Spleen (tissue), 11 donors: ENCODE data around the gene C21orf58. TPM values are rescaled to one million over a fixed set of nuclear protein-coding genes. Genes with fewer than 3 reads are reported as not detected.

ENCODE experiments used
- DNase-seq: peaks from one replicate; pipeline ENCODE4 v3.0.0-alpha.2; 2020
- H3K27ac ChIP-seq, 8 donors: fragments of 200-600 bp; sonication (generic) in 7 of 8; 1 replicate in 4 of 8; 2 replicates in 4 of 8; pipeline versions ENCODE4 v1.5.0 to v1.8.0; 2016 to 2021; ENCODE audit warnings: inconsistent platforms in 4 of 8, mild to moderate bottlenecking in 4 of 8, moderate library complexity in 1 of 8
- H3K27me3 ChIP-seq, 7 donors: fragments of 200-600 bp; sonication (generic) in 6 of 7; replicated peaks in 1 of 7; 1 replicate in 4 of 7; 2 replicates in 3 of 7; pipeline versions ENCODE4 v1.5.0 to v1.8.0; 2016 to 2021; ENCODE audit warnings: inconsistent platforms in 3 of 7, mild to moderate bottlenecking in 1 of 7
- H3K36me3 ChIP-seq, 6 donors: fragments of 200-600 bp; sonication (generic) in 5 of 6; 1 replicate in 4 of 6; 2 replicates in 2 of 6; pipeline versions ENCODE4 v1.5.0 to v1.8.0; 2016 to 2021; ENCODE audit warnings: inconsistent platforms in 2 of 6
- H3K4me1 ChIP-seq, 6 donors: fragments of 200-600 bp; sonication (generic) in 5 of 6; 1 replicate in 3 of 6; 2 replicates in 3 of 6; pipeline versions ENCODE4 v1.5.0 to v1.8.0; 2016 to 2021; ENCODE audit warnings: inconsistent platforms in 3 of 6
- H3K4me3 ChIP-seq, 8 donors: fragments of 200-600 bp; sonication (generic) in 7 of 8; 1 replicate in 4 of 8; 2 replicates in 4 of 8; pipeline versions ENCODE4 v1.5.0 to v1.8.0; 2016 to 2021; ENCODE audit warnings: inconsistent platforms in 4 of 8, mild to moderate bottlenecking in 4 of 8, moderate library complexity in 2 of 8
- H3K9me3 ChIP-seq, 8 donors: fragments of 200-600 bp; sonication (generic) in 7 of 8; 1 replicate in 4 of 8; 2 replicates in 4 of 8; pipeline versions ENCODE4 v1.5.0 to v1.8.0; 2016 to 2021; ENCODE audit warnings: inconsistent platforms in 4 of 8
- CTCF ChIP-seq, 11 experiments: fragments of 200-600 bp in 7 of 11; fragments of 450-650 bp in 4 of 11; sonication (generic) in 4 of 11; IDR thresholded peaks in 8 of 11; conservative IDR thresholded peaks in 3 of 11; 1 replicate in 7 of 11; 2 replicates in 4 of 11; pipeline versions ENCODE4 v1.4.0 to v1.8.0; 2016 to 2021; ENCODE audit warnings: antibody characterized with exemption in 11 of 11, inconsistent platforms in 4 of 11, mild to moderate bottlenecking in 1 of 11
- POLR2A ChIP-seq, 3 donors: fragments of 450-650 bp; IDR thresholded peaks; one replicate each; pipeline ENCODE4 v1.5.1; 2017; ENCODE audit warnings: antibody characterized with exemption in 3 of 3, mild to moderate bottlenecking in 1 of 3
- POLR2AphosphoS5 ChIP-seq, 3 donors: sonication (generic); formaldehyde crosslinking; IDR thresholded peaks; one replicate each; pipeline ENCODE4 v1.5.1; 2017; ENCODE audit warnings: antibody characterized with exemption in 3 of 3
- WGBS, 5 donors: extraction: QIAGEN DNeasy Blood & Tissue Kit in 3 of 5; methylation state at CpG; one replicate each; pipeline versions ENCODE4 v1.1.5 to v1.1.7; 2013 to 2018; 5-methylcytosine and 5-hydroxymethylcytosine counted together
- intact Hi-C: fragments of 100-400 bp; cut with DNase I; formaldehyde crosslinking; loops from one replicate; pipeline ENCODE4 v1.15.0; 2023; ENCODE audit warnings: low total_unique reads
- polyA plus RNA-seq, 3 donors: library from polyadenylated mRNA; stranded (reverse); fragments of 200-250 nt; gene quantifications; one replicate each; pipeline ENCODE4 v1.2.1, GENCODE V29; 2013
- total RNA-seq, 7 donors: library from RNA; depleted of rRNA in 3 of 7; stranded (reverse); fragments of >200 nt in 3 of 7; fragmentation: NEBNext Ultra II Directional in 4 of 7; extraction: Animal tissue kit (Norgen Biotek cat#: 25700) in 4 of 7; gene quantifications; one replicate each; pipeline versions ENCODE4 v1.1.0 to v1.2.1, GENCODE V29; 2016 to 2021
- donor health status: healthy with polysubstance abuse.
- donor health status: DM: no; HTN: no; CAD: no; lungs with moderate emphysema.
- donor health status: DM: no; HTN: no; CAD: no.
- donor health status: Bipolar disorder and iron deficiency.
- donor health status: healthy.
- donor health status: DM: no; HTN: no; CAD: no.
- donor health status: DM: yes; HTN: yes; CAD: no.

The C21orf58 gene
- total and polyA plus RNA-seq, 10 donors, result 1.4 to 5.8 (median 3.9) TPM

- WGBS, 5 donors, result 78 to 88% (median 84%) methylated on average over 18 to 23 of the region's 23 CpGs
These were observed 33.0 kb upstream of the C21orf58 start for GRCh38 chr21:46356494-46357334.

GRCh38 chr21:46356005-46356338, 32.3 kb upstream of the C21orf58 start:
- peak overlapping the region in 1 of 8 donors; percentile 38 for H3K27ac ChIP-seq
- TF ChIP-seq POLR2AphosphoS5 (IDR thresholded peaks at IDR 0.05) (no peak), POLR2A (IDR thresholded peaks at IDR 0.05) (no peak), CTCF (IDR thresholded peaks at IDR 0.05 in 8 of 11, conservative IDR thresholded peaks at IDR 0.05 in 3 of 11) (no peak)
- intact Hi-C loops, result no loop called here
- DNase-seq, result no peak
- H3K9me3 ChIP-seq, result no peaks in the 10 kb centered on the region
- 94 to 96% (median 96%) methylated on average over 11 to 13 of the region's 13 CpGs for WGBS, 5 donors
- no peak overlapping the region for H3K4me3 ChIP-seq
- H3K36me3 ChIP-seq, result peaks cover 0 to 99% (median 72%) of the 10 kb centered on the region in 6 donors
- no peaks in the 10 kb centered on the region for H3K27me3 ChIP-seq
- H3K4me1 ChIP-seq, result no peaks in the 10 kb centered on the region

More at GRCh38 chr21:46356494-46357334, 33.0 kb upstream of the C21orf58 start:
- no peak for DNase-seq
- H3K36me3 ChIP-seq, result peaks cover 0 to 99% (median 71%) of the 10 kb centered on the region in 6 donors
- H3K9me3 ChIP-seq, result no peaks in the 10 kb centered on the region
- H3K4me1 ChIP-seq, result no peaks in the 10 kb centered on the region
- no peaks in the 10 kb centered on the region for H3K27me3 ChIP-seq
- TF ChIP-seq POLR2AphosphoS5 (IDR thresholded peaks at IDR 0.05) (no peak), CTCF (IDR thresholded peaks at IDR 0.05 in 8 of 11, conservative IDR thresholded peaks at IDR 0.05 in 3 of 11) (no peak), POLR2A (IDR thresholded peaks at IDR 0.05) (no peak)
- no peak overlapping the region for H3K4me3 ChIP-seq
- intact Hi-C loops, result no loop called here
- H3K27ac ChIP-seq, result peak overlapping the region in 3 of 8 donors; percentile 21 to 38 (median 31)

GRCh38 chr21:46355161-46356004, 31.7 kb upstream of the C21orf58 start:
- no peaks in the 10 kb centered on the region for H3K9me3 ChIP-seq
- H3K27me3 ChIP-seq, result no peaks in the 10 kb centered on the region
- no peak overlapping the region for H3K4me3 ChIP-seq
- intact Hi-C loops, result no loop called here
- peaks cover 0 to 99% (median 78%) of the 10 kb centered on the region in 6 donors for H3K36me3 ChIP-seq
- TF ChIP-seq POLR2A (IDR thresholded peaks at IDR 0.05) (no peak), CTCF (IDR thresholded peaks at IDR 0.05 in 8 of 11, conservative IDR thresholded peaks at IDR 0.05 in 3 of 11) (no peak), POLR2AphosphoS5 (IDR thresholded peaks at IDR 0.05) (no peak)
- H3K27ac ChIP-seq, result no peak overlapping the region
- WGBS, 5 donors, result 91 to 95% (median 95%) methylated on average over 16 to 33 of the region's 33 CpGs
- DNase-seq, result no peak
- H3K4me1 ChIP-seq, result no peaks in the 10 kb centered on the region

GRCh38 chr21:46354518-46354917, 30.8 kb upstream of the C21orf58 start:
- no peaks in the 10 kb centered on the region for H3K4me1 ChIP-seq
- DNase-seq, result no peak
- no peak for TF ChIP-seq POLR2AphosphoS5 (IDR thresholded peaks at IDR 0.05)
- intact Hi-C loops, result no loop called here
- no peaks in the 10 kb centered on the region for H3K27me3 ChIP-seq
- no peak overlapping the region for H3K27ac ChIP-seq
- H3K4me3 ChIP-seq, result no peak overlapping the region
- 95 to 96% (median 96%) methylated on average over 12 to 13 of the region's 13 CpGs for WGBS, 5 donors
- peaks cover 0 to 100% (median 86%) of the 10 kb centered on the region in 6 donors for H3K36me3 ChIP-seq
- H3K9me3 ChIP-seq, result no peaks in the 10 kb centered on the region
